ENCODE measurements around the gene GPR62. TPM values are rescaled to one million over a fixed set of nuclear protein-coding genes. Genes with fewer than 3 reads are reported as not detected.

Gene GPR62
- total RNA-seq, 2 experiments from 2014 or later, result not detected

DNA sequence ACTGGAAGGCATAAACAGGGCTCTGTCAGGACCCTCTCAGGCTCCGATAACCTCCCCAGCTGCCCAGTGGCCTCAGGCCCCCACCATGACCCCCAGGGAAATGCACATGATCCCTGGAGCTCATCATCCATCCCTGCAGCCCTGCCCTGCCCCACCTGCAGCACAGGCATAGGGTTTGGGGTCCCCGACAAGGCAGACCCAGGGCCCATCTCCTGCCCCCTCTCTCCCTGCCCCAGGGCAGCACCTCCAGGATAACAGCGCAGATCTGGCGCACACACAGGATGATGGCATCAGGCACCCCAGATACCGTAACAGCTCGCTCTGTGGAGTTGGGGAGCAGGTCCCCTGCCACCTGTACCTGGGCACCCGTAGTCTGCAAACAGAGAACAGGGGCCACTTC lies 4.5 kb downstream of the GPR62 start:
- H3K27ac ChIP-seq (ENCODE audit: low read depth, low read length, poor library complexity, severe bottlenecking), result no peak overlapping the region
- TF ChIP-seq EZH2phosphoT487 (IDR thresholded peaks at IDR 0.05; ENCODE audit: borderline replicate concordance, low read depth, low read length), result no peak
- TF ChIP-seq, protein P1, sequence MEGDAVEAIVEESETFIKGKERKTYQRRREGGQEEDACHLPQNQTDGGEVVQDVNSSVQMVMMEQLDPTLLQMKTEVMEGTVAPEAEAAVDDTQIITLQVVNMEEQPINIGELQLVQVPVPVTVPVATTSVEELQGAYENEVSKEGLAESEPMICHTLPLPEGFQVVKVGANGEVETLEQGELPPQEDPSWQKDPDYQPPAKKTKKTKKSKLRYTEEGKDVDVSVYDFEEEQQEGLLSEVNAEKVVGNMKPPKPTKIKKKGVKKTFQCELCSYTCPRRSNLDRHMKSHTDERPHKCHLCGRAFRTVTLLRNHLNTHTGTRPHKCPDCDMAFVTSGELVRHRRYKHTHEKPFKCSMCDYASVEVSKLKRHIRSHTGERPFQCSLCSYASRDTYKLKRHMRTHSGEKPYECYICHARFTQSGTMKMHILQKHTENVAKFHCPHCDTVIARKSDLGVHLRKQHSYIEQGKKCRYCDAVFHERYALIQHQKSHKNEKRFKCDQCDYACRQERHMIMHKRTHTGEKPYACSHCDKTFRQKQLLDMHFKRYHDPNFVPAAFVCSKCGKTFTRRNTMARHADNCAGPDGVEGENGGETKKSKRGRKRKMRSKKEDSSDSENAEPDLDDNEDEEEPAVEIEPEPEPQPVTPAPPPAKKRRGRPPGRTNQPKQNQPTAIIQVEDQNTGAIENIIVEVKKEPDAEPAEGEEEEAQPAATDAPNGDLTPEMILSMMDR (conservative IDR thresholded peaks at IDR 0.05; ENCODE audit: low read length), result no peak
- intact Hi-C loops (cut with micrococcal nuclease; ENCODE audit: unreplicated experiment), result no loop called here
- no peak for DNase-seq (ENCODE audit: low spot score)
- H2AFZ ChIP-seq (ENCODE audit: low read length), result no peak overlapping the region
- peaks cover 3% of the 10 kb centered on the region for H3K4me1 ChIP-seq (ENCODE audit: insufficient read depth, low read length, poor library complexity, severe bottlenecking)
- H3K9me3 ChIP-seq (ENCODE audit: low read length), result no peaks in the 10 kb centered on the region
- CTCF ChIA-PET (ENCODE audit: unreplicated experiment), result no interaction called here
- no peaks in the 10 kb centered on the region for H3K36me3 ChIP-seq (ENCODE audit: insufficient read depth, low read length)
- no peaks in the 10 kb centered on the region for H3K9me2 ChIP-seq (ENCODE audit: insufficient read depth, low read length)
- H3K4me3 ChIP-seq (ENCODE audit: low read depth, low read length, poor library complexity, severe bottlenecking), result no peak overlapping the region
- POLR2A ChIA-PET, result interaction anchor here (0.6 kb wide), 1 partner anchor 70 kb away, joined by 3 read pairs; no protein-coding TSS in a partner anchor
- H3K4me2 ChIP-seq (ENCODE audit: low read length), result no peak overlapping the region
- H3K79me2 ChIP-seq (ENCODE audit: insufficient read depth, low read depth, low read length), result no peaks in the 10 kb centered on the region
- BruUV-seq (replicated peaks), result no TSS peak
- no peaks in the 10 kb centered on the region for H4K20me1 ChIP-seq (ENCODE audit: insufficient read depth, low read length)

GRCh38 chr3:51960386-51960785 lies 5.2 kb downstream of the GPR62 start:
- Histone ChIP-seq H3K4me2 (ENCODE audit: low read length) (no peak overlapping the region), H3K27ac (ENCODE audit: low read depth, low read length, poor library complexity, severe bottlenecking) (no peak overlapping the region), H3K4me1 (ENCODE audit: insufficient read depth, low read length, poor library complexity, severe bottlenecking) (peaks cover 3% of the 10 kb centered on the region), H3K4me3 (ENCODE audit: low read depth, low read length, poor library complexity, severe bottlenecking) (no peak overlapping the region), H4K20me1 (ENCODE audit: insufficient read depth, low read length) (no peaks in the 10 kb centered on the region), H3K9me3 (ENCODE audit: low read length) (no peaks in the 10 kb centered on the region), H2AFZ (ENCODE audit: low read length) (no peak overlapping the region), H3K79me2 (ENCODE audit: insufficient read depth, low read depth, low read length) (no peaks in the 10 kb centered on the region), H3K9me2 (ENCODE audit: insufficient read depth, low read length) (no peaks in the 10 kb centered on the region), H3K36me3 (ENCODE audit: insufficient read depth, low read length) (no peaks in the 10 kb centered on the region)
- ChIA-PET POLR2A (no interaction called here), CTCF (ENCODE audit: unreplicated experiment) (no interaction called here)
- TF ChIP-seq, protein P1 (conservative IDR thresholded peaks at IDR 0.05; ENCODE audit: low read length), result no peak
- TF ChIP-seq EZH2phosphoT487 (IDR thresholded peaks at IDR 0.05; ENCODE audit: borderline replicate concordance, low read depth, low read length), result no peak
- no peak for DNase-seq (ENCODE audit: low spot score)
- intact Hi-C loops (cut with micrococcal nuclease; ENCODE audit: unreplicated experiment), result no loop called here
- BruUV-seq (replicated peaks), result no TSS peak

GRCh38 chr3:51961011-51961410 lies 5.8 kb downstream of the GPR62 start:
- Histone ChIP-seq H3K4me1 (ENCODE audit: insufficient read depth, low read length, poor library complexity, severe bottlenecking) (peaks cover 3% of the 10 kb centered on the region), H3K36me3 (ENCODE audit: insufficient read depth, low read length) (no peaks in the 10 kb centered on the region), H3K9me3 (ENCODE audit: low read length) (no peaks in the 10 kb centered on the region), H3K27ac (ENCODE audit: low read depth, low read length, poor library complexity, severe bottlenecking) (no peak overlapping the region), H2AFZ (ENCODE audit: low read length) (no peak overlapping the region), H3K4me2 (ENCODE audit: low read length) (no peak overlapping the region), H3K4me3 (ENCODE audit: low read depth, low read length, poor library complexity, severe bottlenecking) (no peak overlapping the region), H3K9me2 (ENCODE audit: insufficient read depth, low read length) (no peaks in the 10 kb centered on the region), H3K79me2 (ENCODE audit: insufficient read depth, low read depth, low read length) (no peaks in the 10 kb centered on the region), H4K20me1 (ENCODE audit: insufficient read depth, low read length) (no peaks in the 10 kb centered on the region)
- DNase-seq (ENCODE audit: low spot score), result no peak
- BruUV-seq (replicated peaks), result no TSS peak
- ChIA-PET CTCF (ENCODE audit: unreplicated experiment) (no interaction called here), POLR2A (no interaction called here)
- intact Hi-C loops (cut with micrococcal nuclease; ENCODE audit: unreplicated experiment), result no loop called here
- no peak for TF ChIP-seq EZH2phosphoT487 (IDR thresholded peaks at IDR 0.05; ENCODE audit: borderline replicate concordance, low read depth, low read length)
- TF ChIP-seq, protein P1 (conservative IDR thresholded peaks at IDR 0.05; ENCODE audit: low read length), result no peak

Measured in OCI-LY7 (cell line).